Measurements from ENCODE around the gene FMOD.

FMOD gene

GRCh38 chr1:203306089-203306964 lies 44.6 kb downstream of the FMOD start (continued):
- 0 out of 2 replicates have a peak, but pooled peaks have one; percentile 26 for TF ChIP-seq ZBTB11 (tag by site-specific recombination; conservative IDR thresholded peaks at IDR 0.05; ENCODE audit: low read depth)
- peak; percentile 74; the same call in 1 of the 2 replicates for TF ChIP-seq ZBTB7A (tag by site-specific recombination; IDR thresholded peaks at IDR 0.05; ENCODE audit: low read depth)
- TF ChIP-seq ZNF221 (tag by site-specific recombination; IDR thresholded peaks at IDR 0.05; ENCODE audit: borderline replicate concordance) = no peak
- TF ChIP-seq ZNF473 (tag by site-specific recombination; IDR thresholded peaks at IDR 0.05) = peak; percentile 97
- TF ChIP-seq ZNF521 (tag by site-specific recombination; IDR thresholded peaks at IDR 0.05) = no peak
- TF ChIP-seq ZEB2 (tag by site-specific recombination; IDR thresholded peaks at IDR 0.05) = peak; percentile 91
- TF ChIP-seq ZNF391 (tag by site-specific recombination; IDR thresholded peaks at IDR 0.05; ENCODE audit: borderline replicate concordance, low read depth) = peak; percentile 73; the same call in 1 of the 2 replicates
- TF ChIP-seq ZNF18 (tag by site-specific recombination; IDR thresholded peaks at IDR 0.05) = peak; percentile 93
- TF ChIP-seq ZNF366 (tag by site-specific recombination; conservative IDR thresholded peaks at IDR 0.05) = peak; percentile 77
- TF ChIP-seq ZNF488 (tag by site-specific recombination; IDR thresholded peaks at IDR 0.05) = peak; percentile 90
- TF ChIP-seq ZNF132 (tag by site-specific recombination; IDR thresholded peaks at IDR 0.05; ENCODE audit: borderline replicate concordance) = no peak
- peak; percentile 97; the same call in 1 of the 2 replicates for TF ChIP-seq KLF7 (tag by site-specific recombination; IDR thresholded peaks at IDR 0.05; ENCODE audit: borderline replicate concordance)
- no peak for TF ChIP-seq HOXC10 (CRISPR knock-in tag; IDR thresholded peaks at IDR 0.05)
- no peak; the same call in 1 of the 2 replicates for TF ChIP-seq ZNF76 (tag by site-specific recombination; IDR thresholded peaks at IDR 0.05; ENCODE audit: borderline replicate concordance, low read depth)
- peak; percentile 95 for TF ChIP-seq PRDM10 (tag by site-specific recombination; IDR thresholded peaks at IDR 0.05)
- no peak for TF ChIP-seq ZNF214 (tag by site-specific recombination; IDR thresholded peaks at IDR 0.05; ENCODE audit: borderline replicate concordance)
- TF ChIP-seq ZNF341 (tag by site-specific recombination; IDR thresholded peaks at IDR 0.05; ENCODE audit: low read depth) = peak; percentile 7; the same call in 1 of the 2 replicates
- TF ChIP-seq ZNF596 (tag by site-specific recombination; IDR thresholded peaks at IDR 0.05) = no peak; the same call in 1 of the 2 replicates
- peak; percentile 37; the same call in 1 of the 2 replicates for TF ChIP-seq ZNF133 (tag by site-specific recombination; IDR thresholded peaks at IDR 0.05)
- TF ChIP-seq MYNN (tag by site-specific recombination; IDR thresholded peaks at IDR 0.05; ENCODE audit: borderline replicate concordance) = no peak
- peak; percentile 63; the same call in 1 of the 2 replicates for TF ChIP-seq TSHZ1 (tag by site-specific recombination; IDR thresholded peaks at IDR 0.05; ENCODE audit: borderline replicate concordance)
- no peak for TF ChIP-seq ZNF140 (tag by site-specific recombination; IDR thresholded peaks at IDR 0.05)
- TF ChIP-seq ZNF677 (tag by site-specific recombination; IDR thresholded peaks at IDR 0.05) = no peak
- TF ChIP-seq ZNF202 (tag by site-specific recombination; IDR thresholded peaks at IDR 0.05; ENCODE audit: borderline replicate concordance) = no peak
- peak; percentile 63 for TF ChIP-seq ZNF600 (tag by site-specific recombination; IDR thresholded peaks at IDR 0.05)
